ENCODE measurements around the gene SLCO1C1.

GRCh38 chr12:20656600-20656999 is 38.5 kb upstream of the SLCO1C1 start:
- TF ChIP-seq MAX (IDR thresholded peaks at IDR 0.05; ENCODE audit: insufficient read depth, insufficient read length) (no peak), JUN (IDR thresholded peaks at IDR 0.05; ENCODE audit: borderline replicate concordance, insufficient read depth, insufficient read length, low read depth) (no peak), EZH2 (IDR thresholded peaks at IDR 0.05; ENCODE audit: borderline replicate concordance, low read depth, low read length, severe bottlenecking) (no peak)

All from endothelial cell of umbilical vein (primary cell).